Measurements from ENCODE around the gene MIDN. TPM values are rescaled to one million over a fixed set of nuclear protein-coding genes. Genes with fewer than 3 reads are reported as not detected.

MIDN gene
- total and polyA plus RNA-seq, 2 of the 4 experiments (the other 2 are of a cell fraction): 2.5 to 26.0 TPM

DNA sequence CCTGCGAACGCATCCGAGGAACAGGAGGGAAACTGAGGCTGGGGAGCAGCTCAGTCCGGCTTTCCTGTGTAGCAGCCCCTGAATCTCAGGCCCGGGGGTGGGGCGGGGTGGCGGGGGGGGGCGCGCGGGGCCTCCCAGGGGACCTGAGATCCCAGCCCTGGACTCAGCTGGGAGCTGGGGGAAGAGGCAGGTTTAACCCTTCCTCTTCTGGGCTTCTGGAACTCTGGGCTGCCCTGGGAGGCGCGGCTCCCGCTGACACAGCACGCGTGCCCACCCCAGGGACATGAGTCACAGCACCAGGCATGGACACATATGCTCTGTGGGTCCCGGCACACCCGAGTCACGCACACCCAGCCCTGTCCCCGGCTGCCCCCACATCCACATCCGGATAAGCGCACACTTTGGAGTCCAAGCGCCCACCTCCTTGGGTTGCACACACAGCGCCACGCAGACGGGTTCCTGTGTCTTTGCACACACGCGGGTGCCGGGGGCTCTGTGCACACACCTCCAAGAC is 17.3 kb downstream of the MIDN start (continued):
- TF ChIP-seq NFE2L2 (IDR thresholded peaks at IDR 0.05; ENCODE audit: low read depth, low read length): 0 out of 2 replicates have a peak, but pooled peaks have one; percentile 25

- H3K4me1 ChIP-seq (ENCODE audit: control insufficient read depth, insufficient read depth, low read length): peaks cover 55% of the 10 kb centered on the region
- H2BK15ac ChIP-seq (ENCODE audit: low read depth, low read length): peak overlapping the region; percentile 90; the same call in 1 of the 3 replicates
- DNase-seq (peak; percentile 78), ATAC-seq (ENCODE audit: low read depth) (peak; percentile 49)
- intact Hi-C loops (cut with micrococcal nuclease): loop anchor here (1.0 to 2.0 kb wide), 4 partner anchors 13 to 46 kb away; partner anchors contain the start of gene MIDN
- H3K9ac ChIP-seq (ENCODE audit: low read depth, low read length): peak overlapping the region; percentile 63
- peak overlapping the region; percentile 79 for H4K5ac ChIP-seq (ENCODE audit: low read depth, low read length)
- H3K27ac ChIP-seq (ENCODE audit: insufficient read depth, low read length): peak overlapping the region; percentile 93
- H3K79me1 ChIP-seq (ENCODE audit: low read depth in 1 of 2, low read length in 2 of 2): peaks cover 5 to 66% of the 10 kb centered on the region in 2 experiments; a peak in 3 of 4 replicates
- in situ Hi-C loops (cut with MboI; ENCODE audit: low sequenced_read_pairs): no loop called here
- peak overlapping the region; percentile 81 for H2BK120ac ChIP-seq (ENCODE audit: low read depth, low read length)
- H3K14ac ChIP-seq (replicated peaks; ENCODE audit: low read depth, low read length): peak overlapping the region; percentile 93
- peak overlapping the region; percentile 61 for H3K4me3 ChIP-seq (ENCODE audit: insufficient read depth, low read depth, low read length)
- H2BK20ac ChIP-seq (ENCODE audit: low read depth, low read length): peak overlapping the region; percentile 92
- no TSS peak for BruUV-seq (replicated peaks)
- peak overlapping the region; percentile 87 for H3K4me2 ChIP-seq (ENCODE audit: low read depth, low read length)
- H2BK5ac ChIP-seq (ENCODE audit: low read depth, low read length, poor library complexity, severe bottlenecking): peak overlapping the region; percentile 99
- TF ChIP-seq RAD21 (IDR thresholded peaks at IDR 0.05; ENCODE audit: low read length): no peak
- TF ChIP-seq MXI1 (IDR thresholded peaks at IDR 0.05; ENCODE audit: borderline replicate concordance, low read depth, low read length): peak; percentile 16; the same call in 1 of the 2 replicates
- TF ChIP-seq MAFK (IDR thresholded peaks at IDR 0.05; ENCODE audit: low read depth, low read length): no peak
- TF ChIP-seq RFX5 (IDR thresholded peaks at IDR 0.05; ENCODE audit: low read depth, low read length): no peak
- no peak for TF ChIP-seq ELK1 (IDR thresholded peaks at IDR 0.05; ENCODE audit: borderline replicate concordance, low read depth, low read length)
- TF ChIP-seq FOS (IDR thresholded peaks at IDR 0.05; ENCODE audit: low read depth, low read length): no peak
- peak; percentile 14; the same call in 1 of the 2 replicates for TF ChIP-seq POLR2A (IDR thresholded peaks at IDR 0.05; ENCODE audit: low read depth, low read length)
- TF ChIP-seq CEBPB (IDR thresholded peaks at IDR 0.05; ENCODE audit: low read depth, low read length): no peak
- TF ChIP-seq CHD1 (IDR thresholded peaks at IDR 0.05; ENCODE audit: low read depth, low read length): peak; percentile 80; the same call in 1 of the 2 replicates
- TF ChIP-seq MAZ (IDR thresholded peaks at IDR 0.05; ENCODE audit: borderline replicate concordance, low read depth, low read length): peak; percentile 90
- H3K27me3 ChIP-seq (ENCODE audit: control insufficient read depth, insufficient read depth, low read length): no peaks in the 10 kb centered on the region
- peak overlapping the region; percentile 99 for H3K4ac ChIP-seq (ENCODE audit: low read depth, low read length)
- H3K9me1 ChIP-seq (ENCODE audit: insufficient read depth, low read length): peaks cover 11% of the 10 kb centered on the region
- 2% methylated on average over 33 of the region's 84 CpGs; no CpG with 5 or more reads in 1 of the 2 experiments for WGBS, 2 experiments (ENCODE audit: extremely low coverage in 2 of 2, insufficient read length in 1 of 2)
- H2AK5ac ChIP-seq (ENCODE audit: low read depth, low read length): peak overlapping the region; percentile 99
- peaks cover 33% of the 10 kb centered on the region for H4K20me1 ChIP-seq (ENCODE audit: insufficient read depth, low read length)
- H4K91ac ChIP-seq (ENCODE audit: insufficient read depth, low read depth, low read length): peak overlapping the region; percentile 98
- H2AFZ ChIP-seq (replicated peaks; ENCODE audit: low read length, poor library complexity): peak overlapping the region; percentile 90
- H3K18ac ChIP-seq (ENCODE audit: low read depth, low read length): peak overlapping the region; percentile 83
- peaks cover 6% of the 10 kb centered on the region for H3K36me3 ChIP-seq (ENCODE audit: control insufficient read depth, insufficient read depth, low read length)
- CTCF ChIA-PET: interaction anchor here (0.5 to 3.5 kb wide), 7 partner anchors 11 to 621 kb away, joined by 3 to 64 read pairs (median 4); partner anchors contain the start of gene ATP5F1D
- peak overlapping the region; percentile 98 for H2AK9ac ChIP-seq (replicated peaks; ENCODE audit: low read depth, low read length, poor library complexity)
- H3K23ac ChIP-seq (ENCODE audit: low read depth, low read length): peak overlapping the region; percentile 93
- dilution Hi-C loops (cut with HindIII; ENCODE audit: low sequenced_read_pairs, unreplicated experiment): no loop called here
- H3K9me3 ChIP-seq (ENCODE audit: control insufficient read depth, insufficient read depth, low read length): no peaks in the 10 kb centered on the region
- POLR2A ChIA-PET (ENCODE audit: unreplicated experiment): interaction anchor here (0.6 to 1.8 kb wide), 8 partner anchors 9 to 175 kb away, joined by 3 to 24 read pairs (median 6); partner anchors contain the start of gene FAM174C
- H4K8ac ChIP-seq (ENCODE audit: low read depth in 2 of 2, low read length in 2 of 2): peak overlapping the region; percentile 89 to 96
- peak overlapping the region; percentile 86 for H3K56ac ChIP-seq (ENCODE audit: extremely low read depth, insufficient read depth, low read length)
Observed at GRCh38 chr19:1266129-1266915, 17.9 kb downstream of the MIDN start.
